Left lung (tissue), 10 donors: ENCODE measurements around the gene PIR. TPM values are rescaled to one million over a fixed set of nuclear protein-coding genes. Genes with fewer than 3 reads are reported as not detected.

Experiments used
- ATAC-seq: fragments of 200-7000 bp; cut with Tn5 transposase; one replicate; pipeline ENCODE4 v1.9.1; 2020; ENCODE audit warnings: moderate library complexity
- DNase-seq, 4 donors: peaks; one replicate each; pipeline ENCODE4 v3.0.0-alpha.2; 2013 to 2020
- H3K27ac ChIP-seq, 2 donors: fragments of 200-600 bp; sonication (generic) in 1 of 2; one replicate each; pipeline versions ENCODE4 v1.5.0 to v1.8.0; 2020 to 2021
- H3K27me3 ChIP-seq, 2 donors: fragments of 200-600 bp; sonication (generic) in 1 of 2; one replicate each; pipeline versions ENCODE4 v1.5.0 to v1.8.0; 2020 to 2021
- H3K36me3 ChIP-seq, 2 donors: fragments of 200-600 bp; sonication (generic) in 1 of 2; one replicate each; pipeline versions ENCODE4 v1.5.0 to v1.8.0; 2020 to 2021
- H3K4me1 ChIP-seq, 2 donors: fragments of 200-600 bp; one replicate each; pipeline ENCODE4 v1.8.0; 2021
- H3K4me3 ChIP-seq, 2 donors: fragments of 200-600 bp; sonication (generic) in 1 of 2; one replicate each; pipeline versions ENCODE4 v1.5.0 to v1.8.0; 2020 to 2021; ENCODE audit warnings: mild to moderate bottlenecking in 1 of 2
- H3K9me3 ChIP-seq, 2 donors: fragments of 200-600 bp; sonication (generic) in 1 of 2; one replicate each; pipeline versions ENCODE4 v1.5.0 to v1.8.0; 2020 to 2021
- CTCF ChIP-seq, 2 donors: fragments of 200-600 bp; sonication (generic) in 1 of 2; IDR thresholded peaks; one replicate each; pipeline versions ENCODE4 v1.5.0 to v1.8.0; 2021; ENCODE audit warnings: antibody characterized with exemption in 2 of 2
- intact Hi-C, 2 donors: fragments of 100-400 bp; cut with DNase I; formaldehyde crosslinking; loops; one replicate each; pipeline versions ENCODE4 v1.11.2 to v1.14.2; 2022
- polyA plus RNA-seq, 6 donors: library from polyadenylated mRNA; unstranded; fragments of 120-200 nt; gene quantifications; one replicate each; pipeline ENCODE4 v1.2.1, GENCODE V29; 2013; ENCODE audit not compliant: insufficient read length in 6 of 6
- total RNA-seq, 2 donors: library from RNA; stranded (reverse); fragmentation: NEBNext Ultra II Directional; extraction: Animal tissue kit (Norgen Biotek cat#: 25700); gene quantifications; one replicate each; pipeline ENCODE4 v1.2.1, GENCODE V29; 2021
- donor health status: DM: no; HTN: yes; CAD: no.
- donor health status: DM: no; HTN: no; CAD: no.

The PIR gene
- total and polyA plus RNA-seq, 8 donors = 8.0 to 32.7 (median 10.5) TPM

DNA sequence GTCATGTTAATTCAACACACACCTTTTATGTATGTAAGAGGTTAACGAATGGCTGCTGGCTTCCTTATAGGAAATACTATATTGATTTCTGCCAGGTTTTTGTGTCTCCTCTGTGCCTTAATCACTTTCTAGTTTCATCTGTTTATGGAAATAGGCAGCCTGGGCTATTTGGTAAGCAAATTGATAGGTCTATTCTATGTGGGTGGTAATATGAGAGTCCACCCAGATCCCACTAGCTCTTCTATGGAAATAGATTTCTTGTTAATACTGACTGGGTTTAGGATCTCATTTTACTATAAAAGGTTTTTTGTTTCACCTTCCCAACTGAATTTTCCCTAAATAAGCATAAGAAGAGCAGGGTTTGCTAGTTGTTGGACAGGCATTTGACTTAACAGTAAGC lies 11.5 kb upstream of the PIR start:
- Histone ChIP-seq H3K4me1 (no peaks in the 10 kb centered on the region), H3K9me3 (no peaks in the 10 kb centered on the region), H3K27me3 (peaks cover 0 to 7% of the 10 kb centered on the region in 2 donors), H3K27ac (peak overlapping the region in 1 of 2 donors; percentile 50), H3K4me3 (no peak overlapping the region), H3K36me3 (no peaks in the 10 kb centered on the region)
- no peak for TF ChIP-seq CTCF (IDR thresholded peaks at IDR 0.05)
- ATAC-seq = no peak
- intact Hi-C loops = no loop called here
- no peak for DNase-seq

DNA sequence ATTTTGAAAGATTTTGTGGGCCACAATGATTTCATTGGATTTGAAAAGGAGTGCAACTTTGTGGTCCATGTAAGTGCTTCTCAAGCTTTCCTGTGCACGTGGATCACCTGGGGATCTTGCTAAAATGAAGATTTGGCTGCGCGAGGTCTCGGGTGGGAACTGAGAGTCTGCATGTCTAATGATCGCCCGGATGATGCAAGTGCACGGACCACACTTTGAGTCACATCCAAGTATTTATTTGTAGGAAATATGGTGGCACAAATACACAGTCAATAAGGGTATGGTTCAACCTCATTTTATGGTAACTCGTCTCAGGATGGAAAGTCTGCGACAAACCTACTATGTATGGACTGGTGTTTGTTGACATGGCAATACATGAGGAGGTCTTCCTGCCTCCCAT lies 8.4 kb upstream of the PIR start:
- intact Hi-C loops = no loop called here
- Histone ChIP-seq H3K27me3 (peaks cover 0 to 4% of the 10 kb centered on the region in 2 donors), H3K4me3 (no peak overlapping the region), H3K4me1 (no peaks in the 10 kb centered on the region), H3K27ac (peak overlapping the region in 1 of 2 donors; percentile 74), H3K9me3 (no peaks in the 10 kb centered on the region), H3K36me3 (no peaks in the 10 kb centered on the region)
- DNase-seq (no peak), ATAC-seq (no peak)
- TF ChIP-seq CTCF (IDR thresholded peaks at IDR 0.05) = no peak

- Histone ChIP-seq H3K27ac (peak within 1 kb of the TSS in 1 of 2 donors; percentile 74), H3K4me3 (no peak within 1 kb of the TSS), H3K4me1 (no peaks in the 10 kb centered on the region), H3K36me3 (no peaks in the 10 kb centered on the region), H3K9me3 (no peaks in the 10 kb centered on the region), H3K27me3 (peaks cover 0 to 4% of the 10 kb centered on the region in 2 donors)
- intact Hi-C loops = no loop called here
- DNase-seq (peak in 1 of 4 donors; percentile 82), ATAC-seq (no peak)
- no peak for TF ChIP-seq CTCF (IDR thresholded peaks at IDR 0.05)
These were observed 7.4 kb upstream of the PIR start, which contains the start of gene BMX for GRCh38 chrX:15500497-15500966. TSS of gene BMX (plus strand) at chrX:15500807. CDS start at chrX:15508354, 7,547 bp downstream.

DNA sequence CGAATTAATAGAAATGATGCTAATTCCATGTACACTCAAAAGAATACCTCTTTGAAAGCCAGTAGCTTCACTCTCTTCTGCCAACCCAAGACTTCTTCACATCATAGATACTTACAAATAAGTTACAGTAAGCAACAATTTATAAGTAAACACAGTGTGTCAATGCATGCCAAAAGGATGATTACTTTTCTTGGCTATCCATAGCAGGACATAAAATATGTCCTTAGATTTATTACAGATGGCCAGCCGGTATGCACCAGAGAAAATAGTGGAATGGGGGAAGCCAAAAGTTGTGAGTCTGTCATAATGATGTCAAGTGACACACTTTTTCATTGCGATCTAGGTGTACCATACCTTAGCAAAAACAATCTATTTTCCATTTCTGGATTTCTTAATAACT lies 6.8 kb upstream of the PIR start:
- no peak for ATAC-seq
- H3K27ac ChIP-seq = peak overlapping the region in 1 of 2 donors; percentile 74

DNA sequence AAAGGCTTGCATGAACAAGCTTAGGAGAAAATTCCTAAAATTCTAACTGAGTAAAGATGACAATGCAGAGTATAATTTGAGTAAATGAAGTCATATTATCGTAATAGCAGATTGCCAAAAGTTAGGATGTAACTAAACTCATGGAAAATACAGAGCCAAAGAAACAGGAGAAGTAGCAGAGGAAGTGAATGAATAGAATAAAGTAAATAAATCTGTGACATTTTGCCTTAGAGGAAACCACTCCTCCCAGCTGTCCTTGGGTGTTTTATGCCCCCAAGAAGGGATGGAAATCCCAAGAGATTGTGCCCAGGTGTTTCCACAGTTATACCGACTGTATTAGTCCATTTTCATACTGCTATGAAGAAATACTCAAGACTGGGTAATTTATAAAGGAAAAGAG lies 5.6 kb upstream of the PIR start:
- H3K27ac ChIP-seq = no peak overlapping the region
- intact Hi-C loops = no loop called here
- no peaks in the 10 kb centered on the region for H3K27me3 ChIP-seq
- H3K9me3 ChIP-seq = no peaks in the 10 kb centered on the region
- no peak for TF ChIP-seq CTCF (IDR thresholded peaks at IDR 0.05)
- ATAC-seq = no peak
- H3K36me3 ChIP-seq = no peaks in the 10 kb centered on the region
- no peaks in the 10 kb centered on the region for H3K4me1 ChIP-seq
- no peak overlapping the region for H3K4me3 ChIP-seq
- DNase-seq = no peak

More for the DNA sequence above, 6.8 kb upstream of the PIR start:
- Histone ChIP-seq H3K4me1 (no peaks in the 10 kb centered on the region), H3K36me3 (no peaks in the 10 kb centered on the region), H3K27me3 (peaks cover 0 to 4% of the 10 kb centered on the region in 2 donors), H3K4me3 (no peak overlapping the region), H3K9me3 (no peaks in the 10 kb centered on the region)
- no peak for TF ChIP-seq CTCF (IDR thresholded peaks at IDR 0.05)
- intact Hi-C loops = no loop called here
- DNase-seq = no peak
